GM12801 (cell line): ENCODE results near the gene PRF1.

Source experiments
- CTCF ChIP-seq: IDR thresholded peaks from one replicate; pipeline ENCODE4 v1.5.1; 2011; ENCODE audit warnings: control low read depth; ENCODE audit not compliant: insufficient read length; ENCODE audit errors: extremely low read depth

PRF1 gene

GRCh38 chr10:70634011-70634410, 31.5 kb upstream of the PRF1 start:
- TF ChIP-seq CTCF = no peak

GRCh38 chr10:70629338-70629737, 26.8 kb upstream of the PRF1 start:
- TF ChIP-seq CTCF = no peak

GRCh38 chr10:70626056-70626455, 23.5 kb upstream of the PRF1 start:
- no peak for TF ChIP-seq CTCF

- TF ChIP-seq CTCF = no peak
These were observed 20.7 kb upstream of the PRF1 start for GRCh38 chr10:70622981-70623844.

- no peak for TF ChIP-seq CTCF
These were observed 20.0 kb upstream of the PRF1 start for GRCh38 chr10:70622541-70622940.

- TF ChIP-seq CTCF = no peak
These were observed 19.1 kb upstream of the PRF1 start for GRCh38 chr10:70621503-70622078.

- no peak for TF ChIP-seq CTCF
These were observed 17.4 kb upstream of the PRF1 start for GRCh38 chr10:70620020-70620289.
